B cell (primary cell): ENCODE measurements around the gene CCDC6.

Source experiments
- CTCF ChIP-seq: fragments of 200-600 bp; IDR thresholded peaks from one replicate; pipeline ENCODE4 v1.8.0; 2022; ENCODE audit warnings: antibody characterized with exemption, mild to moderate bottlenecking
- EZH2 ChIP-seq: IDR thresholded peaks from 2 replicates; pipeline ENCODE4 v1.6.1; 2012; ENCODE audit warnings: borderline replicate concordance, low read depth, mild to moderate bottlenecking, moderate library complexity, low read length; ENCODE audit not compliant: insufficient read depth, poor library complexity, severe bottlenecking

GRCh38 chr10:59852670-59853069 is 53.7 kb downstream of the CCDC6 start:
- TF ChIP-seq CTCF, result no peak
- no peak for TF ChIP-seq EZH2
